SK-N-SH (cell line): ENCODE measurements around the gene RBBP7. TPM values are rescaled to one million over a fixed set of nuclear protein-coding genes. Genes with fewer than 3 reads are reported as not detected.

Source experiments
- CTCF ChIA-PET: fragments of 300-600, 350-600 bp; formaldehyde crosslinking; extraction: SDS; loops from one replicate; lab custom pipeline; 2021; lab: Yijun Ruan, JAX
- POLR2A ChIA-PET: fragments of 350-600 bp; sonication (Branson Sonifier 250); formaldehyde crosslinking; extraction: SDS; loops from one replicate; lab custom pipeline; 2020; ENCODE audit warnings: antibody characterized with exemption, inconsistent platforms; lab: Yijun Ruan, JAX
- DNase-seq: peaks from one replicate; pipeline ENCODE4 v3.0.0; 2012
- H2AFZ ChIP-seq: fragments of 200-600 bp; sonication (generic); 2 replicates; pipeline ENCODE4 v1.8.1; 2016; ENCODE audit warnings: antibody characterized with exemption, mild to moderate bottlenecking, low read depth
- H3F3A ChIP-seq: fragments of 200-600 bp; sonication (generic); replicated peaks from 2 replicates; pipeline ENCODE3; 2016; ENCODE audit warnings: antibody characterized with exemption, mild to moderate bottlenecking; ENCODE audit not compliant: insufficient read depth
- H3K27ac ChIP-seq, 2 experiments: fragments of 200-500 bp in 1 of 2; fragments of 200-600 bp in 1 of 2; sonication (Bioruptor generic) in 1 of 2; sonication (generic), shearing (Covaris generic) in 1 of 2; 2 replicates each; pipeline versions ENCODE4 v1.5.1 to v1.6.1; 2014 to 2016; ENCODE audit warnings: low read depth in 2 of 2, inconsistent platforms in 1 of 2, low read length in 1 of 2, mild to moderate bottlenecking in 1 of 2, mixed read lengths in 1 of 2
- H3K27me3 ChIP-seq: fragments of 200-600 bp; sonication (generic), shearing (Covaris generic); 2 replicates; pipeline ENCODE4 v1.6.1; 2016; ENCODE audit warnings: mixed run types; ENCODE audit not compliant: insufficient read depth
- H3K36me3 ChIP-seq, 2 experiments: fragments of 200-500 bp in 1 of 2; fragments of 200-600 bp in 1 of 2; sonication (Bioruptor generic) in 1 of 2; sonication (generic) in 1 of 2; replicated peaks in 1 of 2; 2 replicates each; pipeline versions ENCODE3 to v1.5.1; 2014 to 2016; ENCODE audit warnings: low read length in 1 of 2, mild to moderate bottlenecking in 1 of 2; ENCODE audit not compliant: insufficient read depth in 2 of 2, control insufficient read depth in 1 of 2
- H3K4me1 ChIP-seq, 2 experiments: fragments of 200-500 bp in 1 of 2; fragments of 200-600 bp in 1 of 2; sonication (Bioruptor generic) in 1 of 2; sonication (generic), shearing (Covaris generic) in 1 of 2; 2 replicates each; pipeline versions ENCODE4 v1.5.1 to v1.6.1; 2014 to 2016; ENCODE audit warnings: low read depth in 1 of 2, low read length in 1 of 2, mixed run types in 1 of 2; ENCODE audit not compliant: insufficient read depth in 2 of 2, control insufficient read depth in 1 of 2
- H3K4me2 ChIP-seq: fragments of 200-600 bp; sonication (generic), shearing (Covaris generic); 2 replicates; pipeline ENCODE4 v1.6.1; 2017; ENCODE audit warnings: mixed run types
- H3K4me3 ChIP-seq, 2 experiments: fragments of 200-500 bp in 1 of 2; fragments of 200-600 bp in 1 of 2; sonication (Bioruptor generic) in 1 of 2; sonication (generic), shearing (Covaris generic) in 1 of 2; 2 replicates each; pipeline versions ENCODE4 v1.5.1 to v1.8.1; 2014 to 2016; ENCODE audit warnings: low read depth in 2 of 2, inconsistent platforms in 1 of 2, low read length in 1 of 2, mild to moderate bottlenecking in 1 of 2, mixed read lengths in 1 of 2, moderate library complexity in 1 of 2
- H3K79me2 ChIP-seq: fragments of 200-600 bp; sonication (generic); 2 replicates; pipeline ENCODE4 v1.8.1; 2017; ENCODE audit warnings: mild to moderate bottlenecking; ENCODE audit not compliant: insufficient read depth
- H3K9ac ChIP-seq: fragments of 200-600 bp; sonication (generic); 2 replicates; pipeline ENCODE4 v1.6.1; 2017; ENCODE audit warnings: mixed run types
- H3K9me2 ChIP-seq: fragments of 200-600 bp; sonication (generic); 2 replicates; pipeline ENCODE4 v1.6.1; 2017; ENCODE audit warnings: mixed run types
- H3K9me3 ChIP-seq: fragments of 200-600 bp; sonication (generic); 2 replicates; pipeline ENCODE4 v1.6.1; 2017; ENCODE audit warnings: mixed run types, mild to moderate bottlenecking, moderate library complexity
- H4K20me1 ChIP-seq: fragments of 200-600 bp; sonication (generic); 2 replicates; pipeline ENCODE4 v1.6.1; 2017; ENCODE audit warnings: mild to moderate bottlenecking, mixed run types; ENCODE audit not compliant: insufficient read depth
- CHD2 ChIP-seq: fragments of 150-350 bp; IDR thresholded peaks from 2 replicates; pipeline ENCODE4 v1.6.1; 2018; ENCODE audit warnings: low read length; ENCODE audit not compliant: partially characterized antibody
- EP300 ChIP-seq, 2 experiments: IDR thresholded peaks; 2 replicates each; pipeline versions ENCODE4 v1.4.0 to v1.6.1; 2012; ENCODE audit warnings: borderline replicate concordance in 1 of 2, low read depth in 1 of 2, low read length in 1 of 2
- EZH2phosphoT487 ChIP-seq: fragments of 200-600 bp; sonication (generic); IDR thresholded peaks from 2 replicates; pipeline ENCODE4 v1.6.1; 2017; ENCODE audit warnings: low read depth, mixed run types, mild to moderate bottlenecking, antibody characterized with exemption, moderate library complexity, borderline replicate concordance
- GABPA ChIP-seq: IDR thresholded peaks from 2 replicates; pipeline ENCODE4 v1.4.0; 2012; ENCODE audit warnings: low read depth, mild to moderate bottlenecking
- GATA2 ChIP-seq: sonication (generic); formaldehyde crosslinking; IDR thresholded peaks from 2 replicates; pipeline ENCODE4 v1.5.0; 2020; ENCODE audit warnings: mild to moderate bottlenecking, missing genetic modification reagents
- NFIC ChIP-seq: IDR thresholded peaks from 2 replicates; pipeline ENCODE4 v1.4.0; 2012; ENCODE audit warnings: borderline replicate concordance
- NRF1 ChIP-seq: IDR thresholded peaks from 2 replicates; pipeline ENCODE4 v1.6.1; 2012; ENCODE audit warnings: low read depth, mild to moderate bottlenecking, low read length
- RAD21 ChIP-seq: IDR thresholded peaks from 2 replicates; pipeline ENCODE4 v1.6.1; 2012; ENCODE audit warnings: mild to moderate bottlenecking, low read length
- RFX5 ChIP-seq: IDR thresholded peaks from 2 replicates; pipeline ENCODE4 v1.6.1; 2012; ENCODE audit warnings: mild to moderate bottlenecking, improper control_type of control experiment, low read length
- SMC3 ChIP-seq: IDR thresholded peaks from 2 replicates; pipeline ENCODE4 v1.6.1; 2012; ENCODE audit warnings: low read depth, low read length, improper control_type of control experiment
- TCF12 ChIP-seq: IDR thresholded peaks from 2 replicates; pipeline ENCODE4 v1.4.0; 2012
- WGBS: methylation state at CpG from one replicate; pipeline ENCODE4 v1.1.6; 2017; ENCODE audit warnings: low lambda C conversion rate; 5-methylcytosine and 5-hydroxymethylcytosine counted together
- polyA plus RNA-seq, 3 experiments: library from polyadenylated mRNA; depleted of rRNA; stranded (reverse); fragments of >200 nt; gene quantifications; 2 replicates each; pipeline ENCODE4 v1.2.3, GENCODE V29; 2012
- TF ChIP-seq, protein P1 (sequence below): IDR thresholded peaks from 2 replicates; pipeline ENCODE4 v1.4.0; 2012; ENCODE audit warnings: low read depth, borderline replicate concordance

The RBBP7 gene
- polyA plus RNA-seq, 1 of the 3 experiments (the other 2 are of a cell fraction), result 172 TPM

DNA sequence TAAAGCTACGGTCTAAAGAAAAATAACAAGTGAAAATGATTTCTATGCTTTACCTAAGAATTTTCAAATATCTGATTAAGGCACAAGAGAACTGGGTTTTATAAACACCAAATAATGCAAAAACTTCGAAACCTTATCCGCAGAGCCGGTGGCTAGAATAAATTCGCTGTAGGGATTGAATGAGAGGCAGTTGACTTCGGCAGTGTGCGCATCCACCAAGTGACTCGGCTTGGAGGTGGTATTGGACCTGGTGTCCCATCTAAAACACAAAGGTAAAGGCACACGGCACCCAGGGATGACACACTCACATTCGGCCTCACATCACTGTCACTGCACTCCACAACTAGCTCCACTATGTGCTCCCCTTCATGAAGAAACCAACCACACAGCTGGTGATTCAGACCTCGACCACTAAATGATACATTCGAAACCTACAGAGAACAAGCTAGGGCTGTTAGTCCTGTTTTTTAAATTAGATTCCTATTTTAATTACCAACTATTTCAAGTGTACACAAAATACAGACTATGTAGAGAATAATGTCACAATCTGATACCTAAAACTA lies 17.5 kb downstream of the RBBP7 start:
- POLR2A ChIA-PET, result no interaction called here
- H3K27me3 ChIP-seq, result no peaks in the 10 kb centered on the region
- no peaks in the 10 kb centered on the region for H3K9me3 ChIP-seq
- no peak overlapping the region for H2AFZ ChIP-seq
- H3K4me3 ChIP-seq, result no peak overlapping the region
- no peaks in the 10 kb centered on the region; a peak in 1 of 4 replicates for H3K4me1 ChIP-seq
- no peaks in the 10 kb centered on the region for H3K9me2 ChIP-seq
- no peak for DNase-seq
- H3K27ac ChIP-seq, result no peak overlapping the region
- H4K20me1 ChIP-seq, result peaks cover 26% of the 10 kb centered on the region; the same call in 1 of the 2 replicates
- CTCF ChIA-PET, result interaction anchor here (0.6 to 1.6 kb wide), 3 partner anchors 27 to 35 kb away, joined by 3 to 5 read pairs (median 3); no protein-coding TSS in a partner anchor
- no peaks in the 10 kb centered on the region for H3F3A ChIP-seq
- peaks cover 61% of the 10 kb centered on the region for H3K79me2 ChIP-seq
- no peak for TF ChIP-seq NRF1
- TF ChIP-seq CHD2, result no peak
- no peak for TF ChIP-seq RFX5
- no peak for TF ChIP-seq GABPA
- no peak for TF ChIP-seq GATA2 (CRISPR knock-in tag)
- no peak for TF ChIP-seq NFIC
- no peak for TF ChIP-seq EP300 (IDR thresholded peaks at IDR 0.05; ENCODE audit: borderline replicate concordance in 1 of 2, low read depth in 1 of 2, low read length in 1 of 2)
- TF ChIP-seq, protein P1, sequence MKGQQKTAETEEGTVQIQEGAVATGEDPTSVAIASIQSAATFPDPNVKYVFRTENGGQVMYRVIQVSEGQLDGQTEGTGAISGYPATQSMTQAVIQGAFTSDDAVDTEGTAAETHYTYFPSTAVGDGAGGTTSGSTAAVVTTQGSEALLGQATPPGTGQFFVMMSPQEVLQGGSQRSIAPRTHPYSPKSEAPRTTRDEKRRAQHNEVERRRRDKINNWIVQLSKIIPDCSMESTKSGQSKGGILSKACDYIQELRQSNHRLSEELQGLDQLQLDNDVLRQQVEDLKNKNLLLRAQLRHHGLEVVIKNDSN, result no peak
- no peak for TF ChIP-seq SMC3
- no peak for TF ChIP-seq EZH2phosphoT487
- TF ChIP-seq RAD21, result no peak
- 93% methylated on average over 12 of the region's 12 CpGs for WGBS
- H3K36me3 ChIP-seq, result peaks cover 49 to 75% of the 10 kb centered on the region in 2 experiments
- H3K4me2 ChIP-seq, result no peak overlapping the region
- no peak overlapping the region for H3K9ac ChIP-seq

DNA sequence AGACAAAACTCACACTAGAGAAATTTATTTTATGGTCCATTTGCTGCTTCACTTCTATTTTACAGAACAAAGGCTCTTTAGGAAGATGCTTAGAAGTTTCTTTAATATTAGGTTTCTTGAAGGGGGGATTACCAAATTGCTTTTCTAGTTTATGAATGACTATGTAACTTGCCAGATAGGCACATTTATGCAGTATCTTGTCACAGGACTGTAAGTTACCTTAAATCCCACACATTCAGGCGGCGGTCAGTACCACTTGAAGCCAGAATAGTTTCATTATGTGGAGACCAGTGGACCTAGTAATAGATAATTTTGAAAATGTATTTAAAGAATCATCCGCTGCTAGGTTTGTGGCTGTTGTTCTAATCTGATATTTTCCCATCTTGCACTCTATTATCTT lies 18.3 kb downstream of the RBBP7 start:
- Histone ChIP-seq H3K4me3 (no peak overlapping the region), H3K79me2 (peaks cover 52% of the 10 kb centered on the region), H3K4me2 (no peak overlapping the region), H4K20me1 (peaks cover 26% of the 10 kb centered on the region; the same call in 1 of the 2 replicates), H3K36me3 (peaks cover 40 to 74% of the 10 kb centered on the region in 2 experiments), H2AFZ (no peak overlapping the region), H3K9me2 (no peaks in the 10 kb centered on the region), H3K9me3 (no peaks in the 10 kb centered on the region), H3F3A (no peaks in the 10 kb centered on the region), H3K9ac (no peak overlapping the region), H3K27ac (no peak overlapping the region), H3K27me3 (no peaks in the 10 kb centered on the region), H3K4me1 (no peaks in the 10 kb centered on the region; a peak in 1 of 4 replicates)
- ChIA-PET POLR2A (no interaction called here), CTCF (interaction anchor here (0.9 to 1.6 kb wide), 2 partner anchors 10 to 31 kb away, joined by 4 to 5 read pairs; no protein-coding TSS in a partner anchor)
- WGBS, result 100% methylated on average over 3 of the region's 3 CpGs
- no peak for DNase-seq
- no peak for TF ChIP-seq TCF12
- TF ChIP-seq, protein P1, result no peak
